NCI-H2196 treated with DMSO at 0.1 percent for 48 hours (cell line): ENCODE data around the gene BRI3.

ENCODE experiments used
- DNase-seq: peaks from one replicate; lab custom pipeline; 2025; ENCODE audit not compliant: unreplicated experiment; lab: John Stamatoyannopoulos, UW

Gene BRI3, protein sequence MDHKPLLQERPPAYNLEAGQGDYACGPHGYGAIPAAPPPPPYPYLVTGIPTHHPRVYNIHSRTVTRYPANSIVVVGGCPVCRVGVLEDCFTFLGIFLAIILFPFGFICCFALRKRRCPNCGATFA

DNA sequence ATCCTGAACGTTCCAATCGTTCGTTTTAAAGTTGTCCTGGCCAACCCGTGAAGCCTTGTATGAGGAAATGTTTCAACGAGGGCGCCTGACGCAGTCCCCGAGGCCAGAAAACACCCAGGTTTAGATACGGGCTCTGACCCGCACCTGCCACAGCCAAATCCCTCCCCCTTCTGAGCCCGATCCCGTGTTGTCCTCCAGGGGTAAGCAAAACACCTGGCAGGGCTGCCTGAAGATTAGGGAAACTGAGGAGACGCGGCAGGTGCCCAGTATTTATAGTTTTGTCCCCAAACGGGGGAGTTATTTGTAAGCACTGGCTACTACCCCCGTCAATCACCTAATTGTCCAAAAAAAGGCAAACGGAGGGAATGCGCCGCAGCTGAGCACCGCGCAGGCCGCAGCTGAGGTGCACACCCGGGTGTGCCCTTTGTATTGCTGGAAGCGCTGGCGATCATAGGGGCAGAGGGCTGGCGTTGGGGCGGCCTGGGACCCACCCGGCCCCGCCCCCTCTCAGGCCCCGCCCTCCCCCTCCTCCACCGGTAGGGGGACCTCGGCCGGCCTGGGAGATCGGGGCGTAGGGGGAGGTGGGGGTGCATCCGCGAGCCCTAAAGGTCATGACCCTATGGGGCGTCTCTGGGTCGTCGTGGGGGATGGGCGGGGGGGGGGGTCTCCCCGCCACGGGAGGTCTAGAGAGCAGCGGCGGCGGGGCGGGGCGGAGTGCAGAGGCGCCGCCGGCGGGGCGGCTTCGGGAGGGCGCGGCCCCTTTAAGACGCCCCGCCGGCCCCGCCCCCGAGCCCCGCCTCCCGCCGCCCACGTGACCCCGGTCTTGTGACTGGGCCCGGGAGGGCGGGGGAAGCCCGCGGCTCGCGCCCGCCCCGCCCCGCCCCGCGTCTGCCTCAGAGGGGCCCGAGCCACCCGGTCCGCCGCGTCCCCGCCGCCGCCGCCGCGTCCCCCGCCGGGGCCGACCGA is at the start of gene BRI3:
TSS of gene BRI3 (plus strand) at position 896 of the 966 bp plus-strand sequence. CDS start 110 bp downstream, outside the sequence.
- peak; percentile 84 for DNase-seq

DNA sequence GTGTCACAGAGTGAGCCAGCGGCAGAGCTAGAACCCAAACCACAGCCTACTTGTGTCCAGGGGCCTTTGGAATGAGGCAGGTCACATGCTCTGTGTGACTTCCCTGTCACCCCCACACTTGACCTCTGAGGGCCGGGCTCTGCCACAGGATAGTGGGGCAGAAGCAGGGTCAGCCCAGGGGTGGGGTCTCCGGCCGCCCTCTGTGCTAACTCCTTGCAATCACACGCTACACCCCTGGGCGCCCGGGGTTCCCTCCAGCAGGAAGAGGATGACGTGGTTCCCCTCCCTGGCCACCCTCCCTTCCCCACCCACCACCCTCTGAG is 49.3 kb upstream of the BRI3 start:
- DNase-seq = no peak

DNA sequence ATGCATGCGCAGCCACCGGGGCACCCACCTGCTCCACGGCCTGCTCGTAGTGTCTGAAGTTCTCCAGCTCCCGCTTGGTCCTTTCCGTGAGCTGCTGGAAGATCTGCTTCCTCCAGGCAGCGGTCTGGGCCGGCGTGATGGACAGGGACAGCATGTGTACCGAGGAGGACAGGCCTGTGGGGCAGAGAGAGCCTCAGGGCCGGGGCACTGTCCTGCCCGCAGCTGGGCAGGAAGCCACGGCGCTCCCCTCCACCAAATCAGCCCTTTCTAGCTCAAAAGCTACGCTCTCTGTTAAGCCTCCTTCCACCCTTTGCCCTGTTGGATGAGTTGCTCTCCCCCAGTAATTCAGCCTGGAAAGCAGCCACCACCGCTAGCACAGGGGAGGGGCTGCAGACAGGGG is 48.7 kb upstream of the BRI3 start:
- DNase-seq = no peak

DNA sequence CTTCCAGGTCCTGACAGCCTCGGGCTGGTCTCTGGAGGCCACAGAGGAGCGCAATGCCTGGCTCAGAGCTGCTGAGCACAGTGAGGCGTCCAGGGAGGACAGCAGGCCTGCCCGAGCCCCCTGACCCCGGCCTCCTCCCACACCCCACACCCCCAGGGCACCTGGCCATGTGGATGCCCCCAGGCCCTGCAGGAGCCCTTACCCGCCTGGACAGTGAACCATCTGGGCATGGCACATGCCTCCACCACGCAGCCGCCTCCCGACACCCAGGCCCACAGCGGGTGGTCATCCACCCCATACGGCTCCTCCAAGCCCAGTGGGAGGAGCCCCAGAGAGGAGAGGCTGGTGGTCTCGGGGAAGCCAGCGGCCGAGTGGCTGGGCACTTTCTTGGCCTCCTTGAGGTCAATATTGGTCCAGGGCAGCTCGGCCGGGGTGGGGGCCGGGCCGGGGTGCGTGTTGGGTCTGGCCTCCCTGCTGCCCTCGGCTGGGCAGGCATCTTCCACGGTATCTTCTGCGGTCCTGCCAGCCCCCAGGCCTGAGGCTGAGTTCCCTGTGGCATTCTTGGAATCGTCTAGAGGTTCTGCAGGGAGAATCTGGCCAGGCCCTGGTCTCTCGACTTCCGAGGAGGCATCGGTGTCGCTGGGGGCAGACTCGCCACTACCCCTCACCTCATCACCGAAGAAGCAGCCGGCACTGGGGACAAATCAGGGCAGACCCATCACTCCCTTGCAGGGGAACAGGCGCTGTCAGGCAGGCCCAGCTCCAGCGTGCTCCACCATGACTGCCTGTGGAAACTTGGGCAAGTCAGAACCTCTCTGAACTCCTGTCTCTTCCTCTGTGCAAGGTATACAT is 48.0 kb upstream of the BRI3 start:
- no peak for DNase-seq

DNA sequence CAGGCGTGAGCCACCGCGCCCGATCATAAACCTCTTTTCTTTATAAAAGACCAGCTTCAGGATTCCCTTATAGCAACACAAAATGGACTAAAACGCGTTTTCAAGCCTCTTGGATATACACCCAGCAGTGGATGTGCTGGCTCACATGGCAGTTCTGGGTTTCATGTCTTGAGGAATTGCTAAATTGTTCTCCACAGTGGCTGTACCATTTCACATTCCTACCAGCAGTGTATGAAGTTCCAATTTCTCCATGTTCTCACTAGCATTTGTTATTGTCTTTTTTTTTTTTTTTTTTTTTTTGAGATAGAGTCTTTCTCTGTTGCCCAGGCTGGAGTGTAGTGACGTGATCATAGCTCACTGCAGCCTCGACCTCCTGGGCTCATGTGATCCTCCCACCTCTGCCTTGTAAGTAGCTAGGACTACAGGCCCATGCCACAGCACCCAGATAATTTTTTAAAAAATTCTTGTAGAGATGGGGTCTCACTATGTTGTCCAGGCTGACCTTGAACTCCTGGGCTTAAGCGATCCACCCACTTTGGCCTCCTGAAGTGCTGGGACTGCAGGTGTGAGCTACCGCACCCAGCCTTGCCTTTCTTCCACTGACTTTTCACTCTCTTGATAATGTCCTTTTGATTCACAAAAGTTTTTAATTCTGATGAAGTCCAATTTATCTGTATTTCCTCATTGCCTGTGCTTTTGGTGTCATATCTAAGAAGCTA is 46.9 kb upstream of the BRI3 start:
- no peak for DNase-seq

DNA sequence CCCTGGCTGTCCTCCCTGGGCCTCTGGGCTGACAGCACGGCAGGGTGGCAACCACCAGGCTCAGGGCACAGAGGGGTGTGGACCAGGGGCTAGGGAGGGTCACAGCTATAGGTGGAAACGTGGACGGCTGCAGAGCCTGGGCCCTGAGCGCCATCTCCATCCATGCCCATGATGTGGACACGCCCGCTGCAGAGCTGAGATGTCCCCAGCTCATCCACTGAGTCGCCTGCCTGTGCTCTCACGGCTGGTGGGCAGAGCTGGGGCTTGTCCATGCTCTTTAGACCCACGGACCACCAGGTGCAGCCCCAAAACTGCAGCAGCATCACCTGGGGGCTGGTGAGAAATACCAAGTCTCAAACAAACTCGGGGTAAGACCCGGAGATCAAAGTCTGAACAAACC is 45.6 kb upstream of the BRI3 start:
- no peak for DNase-seq

DNA sequence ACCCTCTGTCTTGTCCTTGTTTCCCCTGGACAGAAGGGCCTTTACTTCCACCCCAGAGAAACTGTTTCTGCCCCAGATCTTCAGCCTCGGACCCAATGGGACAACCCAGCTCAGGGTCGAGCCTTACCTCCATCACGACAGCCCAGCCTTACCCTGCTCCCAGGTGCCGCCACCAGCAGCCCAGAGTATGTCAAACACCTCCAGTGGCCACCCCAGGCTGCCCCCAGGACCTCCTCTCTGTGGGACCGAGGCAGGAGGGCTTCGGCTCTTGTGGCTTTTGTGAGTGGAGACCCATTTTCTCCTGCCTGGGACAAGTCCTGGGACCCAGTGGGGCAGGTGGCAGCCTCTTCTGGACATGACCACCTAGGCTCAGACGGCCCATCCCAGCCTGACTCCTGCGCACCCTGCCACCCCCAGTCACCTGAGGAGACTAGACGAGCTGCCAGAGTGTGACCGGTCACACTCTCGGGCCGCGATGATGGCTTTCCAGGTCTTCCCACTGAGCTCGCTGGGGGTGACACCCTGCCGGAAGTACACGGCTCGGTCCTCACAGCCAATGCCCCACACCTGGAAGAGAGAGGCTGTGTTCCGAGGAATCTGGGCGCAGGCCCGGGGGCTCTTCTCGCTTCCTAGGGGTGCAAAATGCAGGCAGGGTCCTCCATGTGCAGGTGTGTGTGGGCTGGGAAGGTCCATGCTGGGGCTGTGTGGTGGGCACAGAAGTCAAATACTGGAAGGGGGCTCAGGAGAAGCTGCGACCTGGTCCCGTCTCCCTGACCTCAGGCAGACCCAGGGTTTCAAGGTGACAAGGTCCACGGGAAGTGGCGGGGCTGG is 44.9 kb upstream of the BRI3 start:
- no peak for DNase-seq

DNA sequence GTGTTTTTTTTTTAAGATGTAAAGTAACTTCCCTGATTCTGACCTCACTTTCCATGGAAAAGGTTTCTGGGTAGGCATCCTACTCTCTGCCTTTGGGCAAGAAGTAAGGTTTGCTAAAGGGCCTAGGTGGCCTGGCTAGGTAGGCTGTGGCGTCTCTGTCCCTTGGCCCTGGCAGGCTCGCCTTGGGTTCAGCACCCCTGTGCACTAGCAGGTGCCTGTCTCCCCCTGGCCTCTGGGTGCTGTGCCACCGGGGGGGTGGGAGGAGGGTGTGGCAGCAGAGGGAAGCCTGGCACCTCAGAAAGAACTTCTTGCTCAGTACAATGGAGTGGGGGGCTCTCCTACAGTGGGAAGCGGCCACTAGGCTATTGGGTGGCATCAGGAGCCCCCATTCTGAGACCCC is 43.4 kb upstream of the BRI3 start:
- DNase-seq = no peak

DNA sequence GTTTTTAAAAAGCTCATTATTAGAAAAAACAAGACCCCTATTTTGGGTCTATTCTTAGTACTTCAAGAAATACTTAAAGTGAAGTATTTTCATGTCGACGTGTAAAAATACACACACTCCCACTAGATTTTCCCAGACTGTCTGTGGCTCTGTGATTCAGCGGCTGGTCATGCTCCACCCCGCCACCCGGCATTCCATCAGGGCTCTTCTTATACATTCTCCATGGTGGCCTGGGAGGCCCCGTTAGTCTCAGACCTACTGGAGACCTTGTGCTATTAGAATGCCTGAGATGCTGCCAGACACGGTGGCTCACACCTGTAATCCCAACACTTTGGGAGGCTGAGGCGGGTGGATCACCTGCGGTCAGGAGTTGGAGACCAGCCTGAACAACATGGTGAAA is 42.5 kb upstream of the BRI3 start:
- no peak for DNase-seq

DNA sequence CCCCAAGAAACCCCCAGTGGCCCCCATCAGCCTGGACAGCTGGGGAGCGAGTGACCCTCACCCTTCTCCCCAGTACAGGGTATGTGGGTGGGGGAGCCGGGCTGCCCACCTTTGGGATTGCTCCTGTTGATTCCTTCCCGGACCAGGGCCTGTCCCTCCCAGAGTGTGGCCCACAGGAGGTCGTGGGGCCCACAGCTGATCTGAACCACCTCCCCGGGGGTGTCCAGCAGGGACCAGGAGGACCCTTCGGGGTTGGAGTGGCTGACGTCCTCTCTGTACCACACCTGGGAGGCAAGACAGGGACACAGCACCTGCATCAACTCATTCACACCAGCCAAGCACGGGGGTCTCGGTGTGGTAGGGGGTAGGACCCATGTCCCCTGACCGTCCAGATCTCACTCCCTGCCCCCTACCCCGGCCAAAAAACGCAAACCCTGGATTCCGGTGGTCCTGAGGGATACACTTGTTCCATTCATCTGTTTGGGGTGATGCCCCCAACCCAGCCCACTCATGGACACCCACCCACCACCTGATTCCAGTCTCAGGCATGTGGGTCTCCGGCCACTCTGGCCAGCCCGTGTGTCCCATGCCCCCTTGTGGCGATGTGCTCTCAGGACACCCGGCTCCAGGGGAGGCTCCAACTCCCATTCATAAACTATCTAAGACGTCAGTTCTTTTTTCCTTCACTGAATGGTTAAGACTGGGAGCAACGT is 40.4 kb upstream of the BRI3 start:
- no peak for DNase-seq

DNA sequence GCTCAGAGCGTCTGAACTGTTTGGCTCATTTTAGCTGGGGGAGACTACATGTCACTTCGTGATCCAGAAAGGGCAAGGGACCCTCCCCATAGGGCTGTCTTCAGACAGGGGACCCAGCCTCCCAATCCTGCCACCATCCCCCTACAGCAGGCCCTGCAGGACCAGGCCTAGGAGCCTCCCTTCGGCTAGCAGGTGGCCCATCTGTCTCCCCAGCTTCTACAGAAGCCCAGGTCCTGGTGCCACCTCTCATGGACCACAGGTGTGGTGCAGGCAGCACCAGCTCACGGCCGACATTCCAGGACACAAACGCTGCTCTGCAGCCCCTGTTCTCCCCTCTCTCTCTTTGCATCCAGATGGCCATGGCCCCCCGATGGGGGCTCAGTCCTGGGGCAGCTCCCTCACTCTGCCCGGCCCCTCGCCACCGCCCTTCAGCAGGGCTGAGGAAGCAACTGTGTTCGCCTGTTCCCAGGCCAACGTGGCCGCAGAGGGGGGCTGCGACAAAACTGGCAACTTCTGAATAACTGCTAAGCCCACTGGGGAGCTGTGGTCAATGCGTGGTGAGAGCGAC is 39.7 kb upstream of the BRI3 start:
- no peak for DNase-seq

DNA sequence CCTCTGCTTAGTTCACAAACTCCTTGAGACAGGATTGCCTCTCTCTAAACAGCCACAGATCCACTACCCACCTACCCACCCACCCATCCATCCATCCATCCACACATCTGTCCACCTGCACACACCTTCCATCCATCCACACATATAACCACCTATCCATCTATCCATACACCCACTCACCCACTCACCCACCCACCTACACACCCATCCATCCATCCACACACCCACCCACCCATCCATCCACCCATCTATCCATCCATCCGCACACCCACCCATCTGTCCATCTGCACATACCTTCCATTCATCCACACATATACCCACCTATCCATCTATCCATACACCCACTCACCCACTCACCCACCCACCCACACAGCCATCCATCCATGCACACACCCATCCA is 39.1 kb upstream of the BRI3 start:
- DNase-seq = no peak

DNA sequence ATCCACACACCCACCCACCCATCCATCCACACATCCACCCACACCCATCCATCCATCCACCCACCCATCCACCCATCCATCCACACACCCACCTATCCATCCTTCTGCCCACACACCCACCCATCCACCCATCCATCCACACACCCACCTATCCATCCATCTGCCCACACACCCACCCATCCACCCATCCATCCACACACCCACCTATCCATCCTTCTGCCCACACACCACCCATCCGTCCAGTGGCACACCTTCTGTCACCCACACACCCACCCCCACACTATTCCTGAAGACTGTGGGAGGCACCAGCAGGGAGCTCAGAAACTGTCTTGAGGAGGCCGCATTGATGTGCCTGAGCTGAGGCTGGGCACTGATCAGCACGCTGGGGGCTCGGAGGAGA is 38.6 kb upstream of the BRI3 start:
- no peak for DNase-seq

DNA sequence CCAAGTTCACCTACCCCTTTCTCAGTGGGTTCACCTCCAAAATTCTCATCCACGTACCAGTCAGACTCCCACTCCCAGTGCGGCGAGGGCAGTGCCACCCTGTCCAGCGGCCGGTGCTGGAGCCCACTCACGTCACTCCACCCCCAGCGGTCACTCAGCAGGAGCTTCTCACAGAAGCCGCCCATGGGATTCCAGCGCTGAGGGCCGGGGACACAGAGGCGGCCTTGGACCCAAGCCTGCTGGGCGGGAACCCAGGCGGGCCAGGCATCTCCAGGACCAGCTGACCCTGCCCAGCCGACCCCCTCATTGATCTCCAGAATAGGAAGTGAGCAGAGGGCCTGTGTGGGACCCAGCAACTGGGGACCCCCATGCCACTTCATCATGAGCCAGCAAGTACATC is 36.6 kb upstream of the BRI3 start:
- no peak for DNase-seq

DNA sequence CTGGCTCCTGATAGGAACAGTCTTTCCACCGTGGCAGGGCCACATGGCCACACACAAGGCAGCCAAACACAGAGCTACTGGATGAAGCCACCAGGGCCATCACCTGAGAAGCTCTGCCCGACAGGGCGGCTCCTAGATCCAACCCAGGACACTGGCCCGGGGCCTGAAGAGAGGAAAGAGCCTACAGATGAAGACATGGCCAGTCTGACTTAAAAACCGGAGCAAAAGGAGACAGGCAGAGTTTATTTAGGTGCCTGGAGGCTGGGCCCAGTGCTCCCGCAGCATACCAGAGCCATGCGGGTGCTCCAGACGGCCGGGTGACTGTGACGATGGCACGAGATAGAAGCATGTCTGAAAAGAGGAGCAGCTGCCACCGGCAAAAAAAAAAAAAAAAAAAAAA is 33.3 kb upstream of the BRI3 start:
- DNase-seq = no peak

DNA sequence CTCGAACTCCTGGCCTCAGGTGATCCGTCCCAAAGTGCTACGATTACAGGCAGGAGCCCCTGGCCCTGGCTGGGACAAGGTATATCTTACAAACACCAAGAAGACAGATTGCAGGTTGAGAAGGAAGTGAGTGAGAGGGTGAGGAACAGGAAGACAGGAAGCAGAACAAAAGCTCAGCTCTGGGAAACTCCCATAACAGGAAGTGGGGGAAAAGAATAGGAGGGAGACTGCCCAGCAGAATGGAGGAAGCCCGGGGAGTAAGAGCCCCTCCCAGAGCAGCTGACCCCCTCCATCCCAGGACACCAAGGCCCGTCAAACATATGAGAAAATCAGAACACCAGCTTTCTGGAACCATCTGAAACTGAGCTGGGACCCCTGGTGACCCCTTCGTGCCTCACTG is 32.4 kb upstream of the BRI3 start:
- no peak for DNase-seq

DNA sequence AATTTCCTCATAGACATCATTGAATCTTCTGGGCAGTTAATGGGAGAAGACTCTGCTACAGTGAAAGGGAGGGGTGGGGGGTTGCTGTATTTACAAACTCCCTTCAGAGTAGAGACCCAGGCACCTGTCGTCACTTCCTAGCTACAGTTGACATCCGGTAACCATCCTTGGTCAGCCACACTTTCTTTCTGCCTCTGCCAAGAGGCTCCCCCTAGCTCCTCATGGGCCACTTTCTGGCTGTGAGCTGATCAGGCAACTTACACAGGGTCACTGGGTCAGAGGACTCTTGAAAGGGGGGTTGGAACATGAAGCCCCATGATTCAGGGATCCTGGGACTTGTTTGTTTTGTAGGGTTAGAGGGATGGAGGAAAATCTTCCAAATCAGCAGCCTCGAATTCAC is 30.7 kb upstream of the BRI3 start:
- no peak for DNase-seq

DNA sequence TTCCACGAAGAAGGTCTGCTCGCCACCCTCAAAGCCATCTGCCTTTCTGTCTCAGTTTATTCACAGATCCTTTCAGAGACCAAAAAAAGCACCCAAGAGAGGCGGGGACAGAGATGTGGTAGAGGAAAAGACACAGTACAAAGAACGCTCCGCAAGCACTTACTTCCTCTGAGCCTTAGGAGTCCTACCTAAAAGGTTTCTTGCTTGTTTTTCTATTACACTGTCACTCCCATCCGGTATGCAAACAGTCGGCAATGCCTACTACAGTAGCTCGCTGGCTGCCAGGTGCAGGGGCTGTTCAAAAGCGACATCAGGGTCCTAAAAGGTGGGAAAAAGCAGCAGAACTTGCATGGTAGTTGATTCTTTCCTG is 30.3 kb upstream of the BRI3 start:
- DNase-seq = no peak

DNA sequence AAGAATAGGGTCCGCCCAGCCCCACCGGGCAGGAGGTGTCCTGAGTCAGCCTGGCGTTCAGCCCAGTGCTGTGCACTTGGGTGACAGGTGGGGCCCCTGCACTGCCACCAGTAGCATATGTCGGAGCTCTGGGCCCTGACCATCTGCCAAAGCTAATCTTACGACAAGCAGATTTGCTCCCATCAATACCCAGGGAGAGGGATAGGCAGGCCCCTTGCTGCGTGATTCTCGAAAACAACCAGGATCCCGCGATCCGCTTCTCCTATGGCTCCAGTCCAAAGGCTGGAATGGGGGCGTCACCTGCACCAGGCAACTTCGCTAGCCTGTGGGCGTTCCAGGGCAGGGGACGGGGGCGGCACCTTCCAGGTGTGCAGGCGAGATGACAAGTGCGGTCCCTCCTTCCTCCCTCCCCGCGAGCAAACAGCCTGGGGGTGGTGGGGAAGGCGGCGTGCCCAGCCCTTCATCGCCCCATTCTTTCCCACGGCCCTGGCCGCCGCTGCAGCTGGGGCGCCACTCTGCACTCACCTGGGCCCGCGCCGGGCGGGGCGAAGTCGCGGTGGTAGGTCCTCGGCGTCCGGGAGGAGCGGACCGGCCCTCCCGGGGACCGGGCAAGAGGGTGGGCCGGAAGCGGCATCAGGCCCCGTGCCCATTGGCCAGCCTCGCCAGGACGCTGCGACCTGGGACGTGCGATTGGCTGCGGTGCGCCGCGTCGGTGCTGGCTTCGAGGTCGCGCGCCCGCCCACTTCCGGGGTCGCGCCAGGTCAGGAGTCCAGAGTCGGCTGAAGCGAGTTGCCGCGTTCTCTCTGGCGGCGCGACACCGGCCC is 29.7 kb upstream of the BRI3 start, which contains the start of gene TECPR1:
TSS of gene TECPR1 (minus strand) at position 632 of the 824 bp plus-strand sequence. CDS start 6,086 bp downstream, outside the sequence.
- DNase-seq = peak; percentile 87
